GM23338 (cell line): Measurements from ENCODE around the gene PKP2. TPM values are rescaled to one million over a fixed set of nuclear protein-coding genes. Genes with fewer than 3 reads are reported as not detected.

Experiments used
- ATAC-seq: fragments of 200-7000 bp; cut with Tn5 transposase; 3 replicates; pipeline ENCODE4 v1.9.1; 2020
- DNase-seq: peaks from one replicate; pipeline ENCODE4 v3.0.0-alpha.2; 2015; ENCODE audit warnings: low spot score
- H2AFZ ChIP-seq: fragments of 200-600 bp; sonication (generic); 2 replicates; pipeline ENCODE4 v1.8.0; 2016; ENCODE audit warnings: antibody characterized with exemption, mild to moderate bottlenecking, moderate library complexity
- H3F3A ChIP-seq: fragments of 200-600 bp; sonication (generic); replicated peaks from 2 replicates; pipeline ENCODE4 v1.8.0; 2017; ENCODE audit warnings: antibody characterized with exemption, mixed run types, low read depth
- H3K27ac ChIP-seq: fragments of 200-600 bp; sonication (generic); 2 replicates; pipeline ENCODE4 v1.6.1; 2016; ENCODE audit warnings: low read depth
- H3K27me3 ChIP-seq: fragments of 200-600 bp; sonication (generic); 2 replicates; pipeline ENCODE4 v1.8.0; 2016; ENCODE audit warnings: mild to moderate bottlenecking, mixed run types, moderate library complexity; ENCODE audit not compliant: insufficient read depth
- H3K36me3 ChIP-seq: fragments of 200-600 bp; sonication (generic); 2 replicates; pipeline ENCODE4 v1.8.0; 2016; ENCODE audit warnings: mild to moderate bottlenecking; ENCODE audit not compliant: insufficient read depth
- H3K4me1 ChIP-seq: fragments of 200-600 bp; sonication (generic); 2 replicates; pipeline ENCODE4 v1.8.0; 2016; ENCODE audit warnings: mild to moderate bottlenecking, moderate library complexity; ENCODE audit not compliant: insufficient read depth
- H3K4me2 ChIP-seq: fragments of 200-600 bp; sonication (generic); 2 replicates; pipeline ENCODE4 v1.7.1; 2017; ENCODE audit warnings: mixed run types
- H3K4me3 ChIP-seq: fragments of 200-600 bp; sonication (generic); 2 replicates; pipeline ENCODE4 v1.6.1; 2016; ENCODE audit warnings: mixed run types
- H3K79me2 ChIP-seq: fragments of 200-600 bp; sonication (generic); replicated peaks from 2 replicates; pipeline ENCODE4 v1.8.0; 2017; ENCODE audit warnings: mild to moderate bottlenecking; ENCODE audit not compliant: insufficient read depth
- H3K9me2 ChIP-seq: fragments of 200-600 bp; sonication (generic); 2 replicates; pipeline ENCODE4 v1.8.0; 2017; ENCODE audit not compliant: insufficient read depth
- H4K20me1 ChIP-seq: fragments of 200-600 bp; sonication (generic); replicated peaks from 2 replicates; pipeline ENCODE4 v1.8.0; 2017; ENCODE audit warnings: mild to moderate bottlenecking; ENCODE audit not compliant: insufficient read depth
- H3K27ac Mint-ChIP-seq: 2 replicates; pipeline ENCODE4 v1.8.0; 2020; ENCODE audit warnings: inconsistent platforms, mild to moderate bottlenecking, moderate library complexity, mixed read lengths
- H3K27me3 Mint-ChIP-seq: 3 replicates; pipeline ENCODE4 v1.8.0; 2022; ENCODE audit warnings: low read depth, mild to moderate bottlenecking, moderate library complexity, mixed read lengths, inconsistent platforms; ENCODE audit not compliant: insufficient read depth, poor library complexity
- H3K36me3 Mint-ChIP-seq: 3 replicates; pipeline ENCODE4 v1.8.0; 2021; ENCODE audit warnings: low read depth, mild to moderate bottlenecking, inconsistent platforms, moderate library complexity, mixed read lengths
- H3K4me1 Mint-ChIP-seq: 3 replicates; pipeline ENCODE4 v1.8.0; 2020; ENCODE audit warnings: mild to moderate bottlenecking, inconsistent platforms, mixed read lengths
- H3K4me3 Mint-ChIP-seq: 3 replicates; pipeline ENCODE4 v1.8.0; 2021; ENCODE audit warnings: moderate library complexity, mild to moderate bottlenecking, inconsistent platforms, mixed read lengths
- H3K9me3 Mint-ChIP-seq: 3 replicates; pipeline ENCODE4 v1.8.0; 2020; ENCODE audit warnings: moderate library complexity, mild to moderate bottlenecking, inconsistent platforms, mixed read lengths
- CREB1 ChIP-seq: fragments of 250-450 bp; sonication (Bioruptor Pico); IDR thresholded peaks from 2 replicates; pipeline ENCODE4 v1.5.0; 2020; ENCODE audit warnings: low read depth, mild to moderate bottlenecking, moderate library complexity
- CTCF ChIP-seq, 2 experiments: fragments of 200-600 bp in 1 of 2; sonication (generic) in 1 of 2; conservative IDR thresholded peaks; 2 replicates each; pipeline versions ENCODE4 v1.5.1 to v1.6.1; 2016 to 2017; ENCODE audit warnings: antibody characterized with exemption in 2 of 2, low read depth in 2 of 2, mild to moderate bottlenecking in 2 of 2, moderate library complexity in 1 of 2
- JUNB ChIP-seq: IDR thresholded peaks from one replicate; pipeline ENCODE4 v1.6.1; 2016; ENCODE audit warnings: antibody characterized with exemption; ENCODE audit not compliant: unreplicated experiment
- POLR2AphosphoS5 ChIP-seq: IDR thresholded peaks from 2 replicates; pipeline ENCODE4 v1.6.1; 2016; ENCODE audit warnings: antibody characterized with exemption, low read depth
- REST ChIP-seq: IDR thresholded peaks from one replicate; pipeline ENCODE4 v1.6.1; 2018; ENCODE audit warnings: antibody characterized with exemption; ENCODE audit not compliant: unreplicated experiment
- STAT1 ChIP-seq: IDR thresholded peaks from one replicate; pipeline ENCODE4 v1.6.1; 2016; ENCODE audit warnings: antibody characterized with exemption; ENCODE audit not compliant: unreplicated experiment
- polyA plus RNA-seq: library from polyadenylated mRNA; unstranded; fragments of >200 nt; fragmentation: Nextera tagmentation; extraction: Ambion mirVana; gene quantifications from 2 replicates; pipeline ENCODE4 v1.2.1, GENCODE V29; 2016
- total RNA-seq: library from RNA; depleted of rRNA; stranded (reverse); fragments of >200 nt; shearing (Covaris generic); gene quantifications from 2 replicates; pipeline ENCODE4 v1.2.3, GENCODE V29; 2014

Gene PKP2
- total and polyA plus RNA-seq, 2 experiments from 2014 or later = 24.6 to 47.6 TPM

GRCh38 chr12:32809846-32810245 lies 86.7 kb downstream of the PKP2 start:
- Mint-ChIP-seq H3K27ac (no peak overlapping the region), H3K4me3 (no peak overlapping the region), H3K27me3 (peaks cover 2% of the 10 kb centered on the region), H3K36me3 (peaks cover 23% of the 10 kb centered on the region), H3K4me1 (no peaks in the 10 kb centered on the region), H3K9me3 (peaks cover 28% of the 10 kb centered on the region)
- no peak overlapping the region for H3K4me3 ChIP-seq
- H3K4me2 ChIP-seq = no peak overlapping the region
- H3K4me1 ChIP-seq = no peaks in the 10 kb centered on the region
- no peaks in the 10 kb centered on the region for H3F3A ChIP-seq
- no peak overlapping the region for H3K27ac ChIP-seq
- no peak for ATAC-seq
- peaks cover 5% of the 10 kb centered on the region; the same call in 1 of the 2 replicates for H3K9me2 ChIP-seq
- no peak overlapping the region for H2AFZ ChIP-seq
- H3K27me3 ChIP-seq = no peaks in the 10 kb centered on the region
- H3K79me2 ChIP-seq = no peaks in the 10 kb centered on the region
- H4K20me1 ChIP-seq = no peaks in the 10 kb centered on the region
- no peak for TF ChIP-seq CTCF (conservative IDR thresholded peaks at IDR 0.05; ENCODE audit: low read depth in 2 of 2)
- no peak for DNase-seq
- no peaks in the 10 kb centered on the region for H3K36me3 ChIP-seq

- no peak overlapping the region for H3K4me3 ChIP-seq
- no peaks in the 10 kb centered on the region for H3F3A ChIP-seq
- peaks cover 23% of the 10 kb centered on the region for H3K36me3 Mint-ChIP-seq
- H3K79me2 ChIP-seq = no peaks in the 10 kb centered on the region
- peaks cover 5% of the 10 kb centered on the region; the same call in 1 of the 2 replicates for H3K9me2 ChIP-seq
- TF ChIP-seq CREB1 (CRISPR knock-in tag) (no peak), JUNB (no peak), STAT1 (no peak), POLR2AphosphoS5 (no peak), REST (no peak)
- ATAC-seq (no peak), DNase-seq (no peak)
- no peak overlapping the region for H3K27ac ChIP-seq
- peaks cover 28% of the 10 kb centered on the region for H3K9me3 Mint-ChIP-seq
- no peaks in the 10 kb centered on the region for H3K36me3 ChIP-seq
- no peaks in the 10 kb centered on the region for H3K4me1 ChIP-seq
- H2AFZ ChIP-seq = no peak overlapping the region
- H3K4me3 Mint-ChIP-seq = no peak overlapping the region
- H3K27me3 ChIP-seq = no peaks in the 10 kb centered on the region
- H3K4me1 Mint-ChIP-seq = no peaks in the 10 kb centered on the region
- H3K27me3 Mint-ChIP-seq = peaks cover 4% of the 10 kb centered on the region
- no peak overlapping the region for H3K4me2 ChIP-seq
- no peak overlapping the region for H3K27ac Mint-ChIP-seq
- H4K20me1 ChIP-seq = no peaks in the 10 kb centered on the region
Observed at GRCh38 chr12:32809196-32809595, 87.4 kb downstream of the PKP2 start.
